ENCODE results near the gene IFIT1.
"Not testable (repeated sequence)": the region's sequence is repeated elsewhere in the genome, so short reads cannot be mapped to it uniquely, and the experiment has no call there.

Gene IFIT1

GRCh38 chr10:89442289-89442688, 49.9 kb downstream of the IFIT1 start:
- DNase-seq, result no peak

- not testable (repeated sequence) for DNase-seq
Observed at GRCh38 chr10:89444819-89445218, 52.4 kb downstream of the IFIT1 start.

DNA sequence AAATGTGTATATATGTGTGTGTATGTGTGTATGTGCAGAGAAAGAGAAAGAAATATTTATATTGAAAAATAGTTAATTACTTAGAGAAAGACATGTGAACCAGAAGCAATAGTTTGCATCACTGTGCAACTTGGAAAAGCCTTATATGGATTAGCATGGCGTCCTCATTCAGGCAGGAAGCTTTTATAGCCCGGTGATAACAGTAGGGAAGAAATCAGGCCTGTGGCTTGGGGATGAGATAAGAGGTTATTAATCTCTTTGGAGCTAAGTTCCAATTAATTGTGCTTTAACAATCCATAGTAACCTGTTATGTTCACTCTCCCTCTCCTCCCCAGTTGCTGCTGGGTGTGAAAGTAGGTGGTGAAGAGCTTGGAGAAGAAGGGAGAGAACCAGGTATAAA, 58.5 kb downstream of the IFIT1 start:
- no peak for DNase-seq

- no peak for DNase-seq
Observed at GRCh38 chr10:89452193-89452592, 59.8 kb downstream of the IFIT1 start.

DNA sequence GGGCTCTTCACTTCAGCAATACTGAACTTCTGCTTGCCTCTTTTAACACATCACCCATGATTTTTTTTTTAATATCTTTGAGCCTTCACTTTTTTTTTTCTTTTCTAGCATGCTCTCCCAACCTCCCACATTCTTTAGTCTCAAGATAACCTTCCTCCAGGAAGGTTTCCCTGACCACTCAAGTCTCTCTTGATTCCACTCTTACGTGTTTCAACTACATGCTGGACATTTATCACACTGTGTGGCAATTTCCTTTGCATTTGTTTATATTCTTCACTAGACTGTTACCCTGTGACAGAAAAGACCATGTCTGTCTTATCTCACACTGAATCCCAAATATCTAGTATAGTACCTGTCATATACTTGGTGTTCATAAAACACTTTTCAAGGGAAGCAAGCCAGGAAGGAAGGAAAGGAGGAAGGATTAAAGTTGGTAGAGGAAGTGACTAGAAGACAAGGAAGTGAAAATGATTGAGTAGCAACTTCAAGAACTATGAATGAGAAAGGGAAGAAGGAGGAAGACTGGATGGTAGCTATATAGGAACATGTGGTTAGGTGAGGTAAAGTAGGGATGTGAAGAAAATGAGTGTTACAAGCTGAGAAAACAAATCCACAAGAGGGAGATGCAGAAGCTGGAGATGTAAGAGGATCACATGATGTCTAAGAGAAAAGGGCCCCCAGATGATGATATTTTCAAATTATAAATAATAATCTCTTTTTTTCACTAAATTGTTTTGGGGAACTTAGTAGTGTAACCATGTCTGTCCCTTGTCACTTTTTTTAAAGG, 62.3 kb downstream of the IFIT1 start:
- DNase-seq, result no peak
